K562 (cell line): ENCODE results near the gene TTC28. TPM values are rescaled to one million over a fixed set of nuclear protein-coding genes. Genes with fewer than 3 reads are reported as not detected.

Experiments
- ATAC-seq: fragments of 200-7000 bp; cut with Tn5 transposase; 3 replicates; pipeline ENCODE4 v1.9.1; 2020; ENCODE audit warnings: moderate library complexity
- BruUV-seq: library from RNA; stranded (reverse); fragments of 400-500 nt; replicated peaks from 2 replicates; lab custom pipeline; 2021; lab: Mats Ljungman, UMichigan
- CTCF ChIA-PET: fragments of 300-600 bp; formaldehyde crosslinking; extraction: SDS; loops from one replicate; lab custom pipeline; 2021; ENCODE audit warnings: low intra/inter-chr PET ratio; lab: Yijun Ruan, JAX
- POLR2A ChIA-PET: fragments of 300-600, 350-650 bp; sonication (Branson Sonifier 250); formaldehyde crosslinking; extraction: SDS; loops from one replicate; lab custom pipeline; 2021; ENCODE audit warnings: antibody characterized with exemption, inconsistent platforms; lab: Yijun Ruan, JAX
- DNase-seq, 4 experiments: peaks; one replicate each; pipeline versions ENCODE4 v3.0.0 to v3.0.0-alpha.2; 2011 to 2018; ENCODE audit warnings: low spot score in 3 of 4, mixed read lengths in 3 of 4; ENCODE audit errors: extremely low read depth in 1 of 4
- FAIRE-seq: peaks from 2 replicates; lab custom pipeline; 2011; peaks lifted over from hg19 to GRCh38; lab: Jason Lieb, UNC
- H2AFZ ChIP-seq: 2 replicates; pipeline ENCODE4 v1.6.0; 2011; ENCODE audit warnings: low read depth, low read length, control low read depth, inconsistent platforms
- H3K27ac ChIP-seq: fragments of 200-600 bp; 3 replicates; pipeline ENCODE4 v1.8.0; 2011; ENCODE audit warnings: low read depth, mild to moderate bottlenecking, control low read depth, inconsistent platforms, low read length, moderate library complexity, mixed read lengths; ENCODE audit errors: extremely low read depth
- H3K27me3 ChIP-seq, 2 experiments: fragments of 300-600 bp in 1 of 2; 2 replicates in 1 of 2; 3 replicates in 1 of 2; pipeline versions ENCODE4 v1.6.0 to v1.8.0; 2011; ENCODE audit warnings: inconsistent platforms in 2 of 2, low read length in 2 of 2, mild to moderate bottlenecking in 1 of 2, mixed read lengths in 1 of 2, moderate library complexity in 1 of 2; ENCODE audit not compliant: control insufficient read depth in 2 of 2, insufficient read depth in 2 of 2
- H3K36me3 ChIP-seq: fragments of 300-600 bp; 3 replicates; pipeline ENCODE4 v1.8.0; 2011; ENCODE audit warnings: mild to moderate bottlenecking, low read length, inconsistent platforms; ENCODE audit not compliant: control insufficient read depth, insufficient read depth
- H3K4me1 ChIP-seq, 2 experiments: fragments of 200-600 bp in 1 of 2; replicated peaks in 1 of 2; 2 replicates in 1 of 2; 3 replicates in 1 of 2; pipeline versions ENCODE4 v1.5.1 to v1.8.0; 2011; ENCODE audit warnings: inconsistent platforms in 2 of 2, low read length in 2 of 2, mild to moderate bottlenecking in 1 of 2, mixed read lengths in 1 of 2, moderate library complexity in 1 of 2; ENCODE audit not compliant: control insufficient read depth in 2 of 2, insufficient read depth in 2 of 2
- H3K4me2 ChIP-seq: 2 replicates; pipeline ENCODE4 v1.6.1; 2011; ENCODE audit warnings: low read length, control low read depth, inconsistent platforms, mixed read lengths; ENCODE audit not compliant: insufficient read depth
- H3K4me3 ChIP-seq: fragments of 200-600 bp; sonication (generic), shearing (Covaris generic); 2 replicates; pipeline ENCODE4 v1.5.1; 2016; ENCODE audit warnings: control low read depth, inconsistent platforms
- H3K79me2 ChIP-seq: fragments of 200-600 bp; 3 replicates; pipeline ENCODE4 v1.8.0; 2011; ENCODE audit warnings: low read length, inconsistent platforms; ENCODE audit not compliant: control insufficient read depth, insufficient read depth
- H3K9ac ChIP-seq, 2 experiments: 2 replicates each; pipeline versions ENCODE4 v1.6.0 to v1.6.1; 2011; ENCODE audit warnings: low read depth in 2 of 2, low read length in 2 of 2, control low read depth in 1 of 2, inconsistent platforms in 1 of 2, mild to moderate bottlenecking in 1 of 2, mixed read lengths in 1 of 2; ENCODE audit not compliant: insufficient read depth in 1 of 2
- H3K9me1 ChIP-seq: one replicate; pipeline ENCODE4 v1.6.0; 2011; ENCODE audit warnings: inconsistent platforms, mild to moderate bottlenecking, low read length, moderate library complexity; ENCODE audit not compliant: control insufficient read depth, insufficient read depth
- H3K9me3 ChIP-seq: replicated peaks from 2 replicates; pipeline ENCODE4 v1.5.1; 2011; ENCODE audit warnings: low read depth, low read length, inconsistent platforms; ENCODE audit not compliant: control insufficient read depth, insufficient read depth
- H4K20me1 ChIP-seq: replicated peaks from 2 replicates; pipeline ENCODE4 v1.6.1; 2011; ENCODE audit warnings: low read length, inconsistent platforms, mixed read lengths; ENCODE audit not compliant: control insufficient read depth, insufficient read depth
- ARHGAP35 ChIP-seq: fragments of 450-650 bp; IDR thresholded peaks from 2 replicates; pipeline ENCODE4 v1.6.1; 2018; ENCODE audit not compliant: partially characterized antibody
- CBFA2T2 ChIP-seq: fragments of 450-650 bp; conservative IDR thresholded peaks from 2 replicates; pipeline ENCODE4 v1.6.1; 2017; ENCODE audit warnings: mild to moderate bottlenecking
- CHAMP1 ChIP-seq: fragments of 450-650 bp; IDR thresholded peaks from 2 replicates; pipeline ENCODE4 v1.6.1; 2016; ENCODE audit warnings: mild to moderate bottlenecking
- ETV5 ChIP-seq: sonication (generic); formaldehyde crosslinking; IDR thresholded peaks from 2 replicates; pipeline ENCODE4 v1.4.0; 2020; ENCODE audit warnings: low read depth, mild to moderate bottlenecking, missing genetic modification reagents
- HOXB6 ChIP-seq: fragments of 250-450 bp; sonication (Bioruptor Pico); IDR thresholded peaks from 2 replicates; pipeline ENCODE4 v1.5.1; 2022; ENCODE audit warnings: mild to moderate bottlenecking, borderline replicate concordance
- NR2C2 ChIP-seq, 2 experiments: fragments of 200-800 bp in 1 of 2; sonication (Bioruptor generic) in 1 of 2; sonication (generic) in 1 of 2; formaldehyde crosslinking in 1 of 2; IDR thresholded peaks; 2 replicates each; pipeline versions ENCODE4 v1.6.1 to v1.8.0; 2016 to 2022; ENCODE audit warnings: mild to moderate bottlenecking in 1 of 2, missing compliant biosample characterization in 1 of 2, missing genetic modification characterization in 1 of 2, missing genetic modification reagents in 1 of 2
- NRF1 ChIP-seq, 2 experiments: fragments of 450-650 bp; IDR thresholded peaks in 1 of 2; conservative IDR thresholded peaks in 1 of 2; 2 replicates each; pipeline ENCODE4 v1.6.1; 2014; ENCODE audit warnings: mild to moderate bottlenecking in 2 of 2
- SAFB2 ChIP-seq: fragments of 200-400 bp; formaldehyde crosslinking; IDR thresholded peaks from 2 replicates; pipeline ENCODE4 v1.6.1; 2018; ENCODE audit warnings: borderline replicate concordance, low read length, low read depth, moderate library complexity; ENCODE audit not compliant: severe bottlenecking
- THRAP3 ChIP-seq: fragments of 450-650 bp; IDR thresholded peaks from 2 replicates; pipeline ENCODE4 v1.6.1; 2016; ENCODE audit warnings: mild to moderate bottlenecking, inconsistent platforms, borderline replicate concordance
- ZNF561 ChIP-seq: fragments of 450-650 bp; formaldehyde crosslinking; conservative IDR thresholded peaks from 2 replicates; pipeline ENCODE4 v1.4.0; 2020; ENCODE audit warnings: mild to moderate bottlenecking, moderate library complexity
- ZNF586 ChIP-seq: fragments of 450-650 bp; formaldehyde crosslinking; conservative IDR thresholded peaks from 2 replicates; pipeline ENCODE4 v1.4.0; 2020; ENCODE audit warnings: mild to moderate bottlenecking, moderate library complexity
- ZNF717 ChIP-seq: fragments of 250-450 bp; sonication (Bioruptor Pico); IDR thresholded peaks from 2 replicates; pipeline ENCODE4 v1.5.0; 2021
- WGBS: fragments of 100-300 bp; shearing (Covaris generic); methylation state at CpG from one replicate; pipeline ENCODE4 v1.1.6; 2016; ENCODE audit warnings: low coverage, mixed read lengths; ENCODE audit not compliant: insufficient coverage; ENCODE audit errors: missing lambda C conversion rate; 5-methylcytosine and 5-hydroxymethylcytosine counted together
- in situ Hi-C: fragments of 300-500 bp; cut with MboI; formaldehyde crosslinking; loops from 4 replicates; pipeline ENCODE4 v1.15.0; 2018; ENCODE audit warnings: inconsistent platforms, mixed read lengths
- intact Hi-C: fragments of 100-400 bp; cut with micrococcal nuclease; formaldehyde crosslinking; loops from 2 replicates; pipeline ENCODE4 v1.14.2; 2022
- polyA plus RNA-seq, 8 experiments: library from polyadenylated mRNA; depleted of rRNA in 4 of 8; stranded (reverse) in 5 of 8; unstranded in 3 of 8; fragments of >200 nt; fragmentation: Nextera tagmentation in 2 of 8; fragmentation: Illumina TruSeq in 1 of 8; extraction: Ambion mirVana in 2 of 8; extraction: Trizol in 1 of 8; gene quantifications; 2 replicates each; pipeline versions ENCODE4 v1.2.1 to v1.2.3, GENCODE V29; 2011 to 2014; ENCODE audit warnings: inconsistent platforms in 1 of 8, missing spikeins in 1 of 8
- total RNA-seq, 7 experiments: library from RNA; depleted of rRNA in 6 of 7; stranded (reverse); fragments of >200 nt in 6 of 7; fragmentation: Illumina TruSeq in 2 of 7; extraction: Trizol in 2 of 7; gene quantifications; 2 replicates each; pipeline versions ENCODE4 v1.2.1 to v1.2.3, GENCODE V29; 2011 to 2021; ENCODE audit warnings: low replicate concordance in 1 of 7
- TF ChIP-seq, protein P1 (sequence below): sonication (generic); formaldehyde crosslinking; IDR thresholded peaks from 2 replicates; pipeline ENCODE4 v1.8.0; 2023; ENCODE audit warnings: missing genetic modification reagents, mild to moderate bottlenecking, borderline replicate concordance

The TTC28 gene
- total and polyA plus RNA-seq, 9 of the 15 experiments (the other 6 are each of a cell fraction or from before 2014, with no cell fraction given) = 0.22 to 10.7 (median 3.1) TPM

GRCh38 chr22:28207281-28208030 is 472.2 kb downstream of the TTC28 start (continued):
- no peak for TF ChIP-seq CHAMP1
- no peak for TF ChIP-seq NR2C2 (CRISPR knock-in tag; IDR thresholded peaks at IDR 0.05)
- TF ChIP-seq NR2C2 (tag; IDR thresholded peaks at IDR 0.05) = no peak

DNA sequence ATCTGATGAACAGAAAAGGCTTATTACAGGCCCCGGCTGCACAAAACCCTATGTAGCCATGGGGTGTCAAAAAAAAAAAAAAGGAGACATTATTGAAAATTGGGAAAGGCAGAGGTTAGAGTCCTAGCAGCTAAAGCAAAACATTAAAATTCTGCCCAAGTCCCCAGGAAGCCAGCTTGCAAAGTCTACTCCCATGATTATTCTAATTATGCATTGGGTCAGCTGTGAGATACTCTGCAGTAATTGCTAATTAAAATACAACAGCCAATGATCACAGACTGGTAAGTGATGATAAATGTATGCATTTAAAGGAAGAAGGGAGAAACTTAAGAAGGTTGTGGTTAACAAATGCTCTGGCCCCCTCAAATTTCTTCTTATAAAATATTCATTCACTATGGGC is 473.7 kb downstream of the TTC28 start:
- Histone ChIP-seq H3K36me3 (no peaks in the 10 kb centered on the region), H3K9me3 (no peaks in the 10 kb centered on the region), H3K27me3 (no peaks in the 10 kb centered on the region), H3K9ac (no peak overlapping the region), H3K27ac (no peak overlapping the region), H3K4me2 (no peak overlapping the region), H4K20me1 (no peaks in the 10 kb centered on the region), H2AFZ (no peak overlapping the region), H3K4me1 (no peaks in the 10 kb centered on the region), H3K9me1 (no peaks in the 10 kb centered on the region), H3K4me3 (no peak overlapping the region), H3K79me2 (no peaks in the 10 kb centered on the region)
- ATAC-seq (no peak), FAIRE-seq (no peak), DNase-seq (no peak)
- 43% methylated on average over 1 of the region's 1 CpG for WGBS
- ChIA-PET CTCF (no interaction called here), POLR2A (no interaction called here)
- intact Hi-C loops (no loop called here), in situ Hi-C loops (no loop called here)
- no TSS peak for BruUV-seq
- TF ChIP-seq, protein P1, sequence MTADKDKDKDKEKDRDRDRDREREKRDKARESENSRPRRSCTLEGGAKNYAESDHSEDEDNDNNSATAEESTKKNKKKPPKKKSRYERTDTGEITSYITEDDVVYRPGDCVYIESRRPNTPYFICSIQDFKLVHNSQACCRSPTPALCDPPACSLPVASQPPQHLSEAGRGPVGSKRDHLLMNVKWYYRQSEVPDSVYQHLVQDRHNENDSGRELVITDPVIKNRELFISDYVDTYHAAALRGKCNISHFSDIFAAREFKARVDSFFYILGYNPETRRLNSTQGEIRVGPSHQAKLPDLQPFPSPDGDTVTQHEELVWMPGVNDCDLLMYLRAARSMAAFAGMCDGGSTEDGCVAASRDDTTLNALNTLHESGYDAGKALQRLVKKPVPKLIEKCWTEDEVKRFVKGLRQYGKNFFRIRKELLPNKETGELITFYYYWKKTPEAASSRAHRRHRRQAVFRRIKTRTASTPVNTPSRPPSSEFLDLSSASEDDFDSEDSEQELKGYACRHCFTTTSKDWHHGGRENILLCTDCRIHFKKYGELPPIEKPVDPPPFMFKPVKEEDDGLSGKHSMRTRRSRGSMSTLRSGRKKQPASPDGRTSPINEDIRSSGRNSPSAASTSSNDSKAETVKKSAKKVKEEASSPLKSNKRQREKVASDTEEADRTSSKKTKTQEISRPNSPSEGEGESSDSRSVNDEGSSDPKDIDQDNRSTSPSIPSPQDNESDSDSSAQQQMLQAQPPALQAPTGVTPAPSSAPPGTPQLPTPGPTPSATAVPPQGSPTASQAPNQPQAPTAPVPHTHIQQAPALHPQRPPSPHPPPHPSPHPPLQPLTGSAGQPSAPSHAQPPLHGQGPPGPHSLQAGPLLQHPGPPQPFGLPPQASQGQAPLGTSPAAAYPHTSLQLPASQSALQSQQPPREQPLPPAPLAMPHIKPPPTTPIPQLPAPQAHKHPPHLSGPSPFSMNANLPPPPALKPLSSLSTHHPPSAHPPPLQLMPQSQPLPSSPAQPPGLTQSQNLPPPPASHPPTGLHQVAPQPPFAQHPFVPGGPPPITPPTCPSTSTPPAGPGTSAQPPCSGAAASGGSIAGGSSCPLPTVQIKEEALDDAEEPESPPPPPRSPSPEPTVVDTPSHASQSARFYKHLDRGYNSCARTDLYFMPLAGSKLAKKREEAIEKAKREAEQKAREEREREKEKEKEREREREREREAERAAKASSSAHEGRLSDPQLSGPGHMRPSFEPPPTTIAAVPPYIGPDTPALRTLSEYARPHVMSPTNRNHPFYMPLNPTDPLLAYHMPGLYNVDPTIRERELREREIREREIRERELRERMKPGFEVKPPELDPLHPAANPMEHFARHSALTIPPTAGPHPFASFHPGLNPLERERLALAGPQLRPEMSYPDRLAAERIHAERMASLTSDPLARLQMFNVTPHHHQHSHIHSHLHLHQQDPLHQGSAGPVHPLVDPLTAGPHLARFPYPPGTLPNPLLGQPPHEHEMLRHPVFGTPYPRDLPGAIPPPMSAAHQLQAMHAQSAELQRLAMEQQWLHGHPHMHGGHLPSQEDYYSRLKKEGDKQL (CRISPR knock-in tag) = no peak
- TF ChIP-seq NRF1 (conservative IDR thresholded peaks at IDR 0.05 in 1 of 2, IDR thresholded peaks at IDR 0.05 in 1 of 2) (no peak), THRAP3 (no peak), ZNF717 (CRISPR knock-in tag) (no peak), SAFB2 (no peak), HOXB6 (CRISPR knock-in tag) (no peak), ETV5 (CRISPR knock-in tag) (no peak), ARHGAP35 (no peak), CBFA2T2 (no peak), ZNF586 (CRISPR knock-in tag) (no peak), ZNF561 (CRISPR knock-in tag) (no peak)
